Ishikawa (cell line): ENCODE results near the gene PDE7B.

Experiments
- NFIC ChIP-seq: IDR thresholded peaks from 2 replicates; pipeline ENCODE4 v1.6.1; 2012
- RAD21 ChIP-seq: IDR thresholded peaks from 2 replicates; pipeline ENCODE4 v1.6.1; 2012; ENCODE audit warnings: low read depth
- YY1 ChIP-seq: IDR thresholded peaks from 2 replicates; pipeline ENCODE4 v1.6.1; 2012; ENCODE audit warnings: low read depth
- TF ChIP-seq, protein P1 (sequence below): IDR thresholded peaks from 2 replicates; pipeline ENCODE4 v1.6.1; 2012
- TF ChIP-seq, protein P2 (sequence below): IDR thresholded peaks from 2 replicates; pipeline ENCODE4 v1.6.1; 2012

DNA sequence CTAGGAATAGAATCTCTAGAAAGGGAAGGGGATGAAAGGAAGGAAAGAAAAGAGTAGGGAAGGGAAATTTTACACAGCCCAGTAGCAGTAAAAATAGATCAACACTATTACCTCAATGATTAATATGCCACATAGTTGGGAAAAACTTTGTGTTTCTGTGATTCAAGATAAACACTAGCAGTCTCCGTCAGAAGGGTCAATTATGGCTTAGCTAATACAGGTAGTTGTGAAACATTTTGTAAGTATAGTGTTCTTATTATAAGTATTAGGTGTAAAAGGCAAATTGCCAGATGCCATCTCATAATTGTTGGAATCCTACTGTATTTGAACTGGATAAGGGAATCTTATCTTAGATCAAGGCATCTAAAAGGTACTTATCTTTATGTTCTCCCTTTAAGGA, 232.9 kb downstream of the PDE7B start:
- TF ChIP-seq RAD21 = no peak
- TF ChIP-seq, protein P1, sequence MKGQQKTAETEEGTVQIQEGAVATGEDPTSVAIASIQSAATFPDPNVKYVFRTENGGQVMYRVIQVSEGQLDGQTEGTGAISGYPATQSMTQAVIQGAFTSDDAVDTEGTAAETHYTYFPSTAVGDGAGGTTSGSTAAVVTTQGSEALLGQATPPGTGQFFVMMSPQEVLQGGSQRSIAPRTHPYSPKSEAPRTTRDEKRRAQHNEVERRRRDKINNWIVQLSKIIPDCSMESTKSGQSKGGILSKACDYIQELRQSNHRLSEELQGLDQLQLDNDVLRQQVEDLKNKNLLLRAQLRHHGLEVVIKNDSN = no peak
- TF ChIP-seq NFIC = no peak
- TF ChIP-seq, protein P2, sequence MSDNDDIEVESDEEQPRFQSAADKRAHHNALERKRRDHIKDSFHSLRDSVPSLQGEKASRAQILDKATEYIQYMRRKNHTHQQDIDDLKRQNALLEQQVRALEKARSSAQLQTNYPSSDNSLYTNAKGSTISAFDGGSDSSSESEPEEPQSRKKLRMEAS = no peak
- TF ChIP-seq YY1 = no peak
